Fibroblast of mammary gland (primary cell): ENCODE data around the gene VAT1L.

Experiments
- DNase-seq: peaks from one replicate; pipeline ENCODE4 v3.0.0-alpha.2; 2010; ENCODE audit warnings: low read depth
- H3K4me3 ChIP-seq: 2 replicates; pipeline ENCODE4 v1.5.1; 2011; ENCODE audit warnings: low read depth, mild to moderate bottlenecking, low read length, moderate library complexity; ENCODE audit not compliant: control insufficient read depth
- CTCF ChIP-seq: conservative IDR thresholded peaks from 2 replicates; pipeline ENCODE4 v1.5.1; 2011; ENCODE audit warnings: low read depth, low read length, inconsistent platforms; ENCODE audit not compliant: control insufficient read depth, insufficient read depth

Gene VAT1L

GRCh38 chr16:77860953-77861352 lies 72.6 kb downstream of the VAT1L start:
- no peak overlapping the region for H3K4me3 ChIP-seq
- TF ChIP-seq CTCF: no peak
- DNase-seq: no peak

DNA sequence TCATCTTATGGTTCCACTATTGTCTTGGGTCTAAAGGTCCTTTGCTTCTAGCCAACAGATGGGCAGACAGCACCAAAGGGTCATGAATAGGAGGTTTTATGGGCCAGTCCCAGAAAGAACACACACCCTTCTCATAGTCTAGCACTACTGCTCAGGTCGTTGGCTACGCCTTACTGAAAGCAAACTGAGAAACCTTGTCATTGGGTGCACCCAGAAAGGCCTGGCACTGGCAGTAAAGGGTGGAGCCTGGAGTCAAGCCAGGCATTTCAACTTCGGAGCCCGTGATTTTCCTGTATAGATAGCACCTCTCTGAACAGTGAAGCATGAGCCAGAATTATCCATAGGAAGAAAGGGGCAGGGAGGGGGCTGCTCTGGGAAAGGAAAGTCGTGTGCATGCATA lies 74.9 kb downstream of the VAT1L start:
- no peak for DNase-seq
- no peak overlapping the region for H3K4me3 ChIP-seq
- no peak for TF ChIP-seq CTCF

GRCh38 chr16:77866752-77867151 lies 78.4 kb downstream of the VAT1L start:
- H3K4me3 ChIP-seq: no peak overlapping the region
- no peak for DNase-seq
- TF ChIP-seq CTCF: no peak

DNA sequence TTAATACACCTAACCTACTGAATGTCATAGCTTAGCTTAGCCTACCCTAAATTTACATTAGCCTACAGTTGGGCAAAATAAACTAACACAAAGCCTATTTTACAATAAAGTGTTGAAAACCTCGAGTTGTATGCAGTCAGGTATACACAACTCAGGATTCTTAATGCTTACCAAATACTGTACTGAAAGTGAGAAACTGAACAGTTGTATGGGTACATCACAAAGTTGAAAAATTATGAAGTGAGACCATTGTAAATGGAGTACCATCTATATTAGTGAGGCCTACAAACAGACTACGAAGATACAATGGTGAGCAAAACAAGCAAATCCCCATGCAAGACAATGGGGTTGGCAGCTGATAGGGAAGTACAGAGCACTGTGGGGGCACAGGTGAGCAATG lies 79.7 kb downstream of the VAT1L start:
- TF ChIP-seq CTCF: no peak
- no peak overlapping the region for H3K4me3 ChIP-seq
- no peak for DNase-seq

GRCh38 chr16:77868478-77868877 lies 80.1 kb downstream of the VAT1L start:
- no peak for TF ChIP-seq CTCF
- no peak for DNase-seq
- no peak overlapping the region for H3K4me3 ChIP-seq

DNA sequence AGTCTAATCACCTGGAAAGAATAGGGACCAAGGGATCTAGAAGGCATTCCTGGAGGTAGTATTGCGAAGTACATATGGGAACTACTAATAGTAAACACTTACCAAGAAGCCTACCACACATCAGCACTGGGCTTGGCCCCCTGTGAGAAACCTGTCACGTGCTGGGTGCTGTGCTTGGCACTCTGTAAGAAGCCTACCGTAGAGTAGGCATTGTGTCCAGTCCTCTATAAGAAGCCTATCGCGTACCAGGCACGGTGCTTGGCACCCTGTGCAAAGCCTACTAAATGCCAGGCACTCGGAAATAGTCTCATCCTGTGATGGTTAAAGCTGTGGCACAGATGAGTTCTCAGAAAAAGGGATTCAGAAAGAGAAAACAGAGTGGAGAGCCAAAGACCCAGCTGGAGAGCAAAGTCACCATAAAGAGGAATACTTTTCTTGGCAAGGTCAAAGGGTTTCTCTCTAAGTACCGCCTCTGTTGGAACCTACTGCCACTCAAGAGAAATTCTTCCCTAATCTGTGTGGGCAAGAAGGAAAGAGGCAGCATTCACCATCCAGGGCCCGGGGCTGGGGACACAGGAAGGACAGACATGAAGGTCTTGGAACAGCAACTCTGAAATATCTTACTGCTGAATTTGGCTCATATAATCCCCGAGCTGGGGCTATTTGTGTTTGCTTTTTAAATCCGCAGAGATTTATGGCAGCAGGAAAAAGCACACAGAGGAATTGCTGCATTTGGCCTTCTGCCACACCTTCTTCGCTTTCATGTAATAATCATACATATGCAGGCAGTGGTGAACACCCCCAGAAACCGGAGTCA lies 81.8 kb downstream of the VAT1L start:
- no peak for DNase-seq
- no peak overlapping the region for H3K4me3 ChIP-seq
- no peak for TF ChIP-seq CTCF
